ENCODE measurements around the gene PRKCSH. TPM values are rescaled to one million over a fixed set of nuclear protein-coding genes. Genes with fewer than 3 reads are reported as not detected.

PRKCSH gene
- total RNA-seq, 1 donor from 2014 or later, result 327 TPM

- intact Hi-C loops (cut with micrococcal nuclease), result no loop called here
Observed at GRCh38 chr19:11496391-11497163, 61.1 kb downstream of the PRKCSH start.

- intact Hi-C loops (cut with micrococcal nuclease), result no loop called here
Observed at GRCh38 chr19:11499220-11499726, 63.8 kb downstream of the PRKCSH start.

GRCh38 chr19:11499890-11500420 lies 64.5 kb downstream of the PRKCSH start:
- intact Hi-C loops (cut with micrococcal nuclease), result no loop called here

Other genes starting within 250 kb of the PRKCSH start
- gene KANK2, start 238.1 kb upstream of the PRKCSH start, total RNA-seq, result 2.8 and 4.0 TPM in 2 replicates
- not detected in 2 replicates for gene ANGPTL8, start 196.0 kb upstream of the PRKCSH start, total RNA-seq
- gene DOCK6, start 173.1 kb upstream of the PRKCSH start, total RNA-seq, result 0.16 and 0.20 TPM in 2 replicates
- gene TSPAN16, start 139.5 kb upstream of the PRKCSH start, total RNA-seq, result not detected in 2 replicates
- 7.2 and 7.4 TPM in 2 replicates for gene RAB3D, start 96.0 kb upstream of the PRKCSH start, total RNA-seq
- 26.3 and 28.4 TPM in 2 replicates for gene TMEM205, start 89.4 kb upstream of the PRKCSH start, total RNA-seq
- 14.1 and 15.6 TPM in 2 replicates for gene CCDC159, start 89.1 kb upstream of the PRKCSH start, total RNA-seq
- 1.8 and 1.9 TPM in 2 replicates for gene PLPPR2, start 80.2 kb upstream of the PRKCSH start, total RNA-seq
- 2.6 and 3.6 TPM in 2 replicates for gene SWSAP1, start 61.0 kb upstream of the PRKCSH start, total RNA-seq
- gene EPOR, start 51.3 kb upstream of the PRKCSH start, total RNA-seq, result 4.4 TPM in 2 replicates
- gene RGL3, start 16.3 kb upstream of the PRKCSH start, total RNA-seq, result not detected in 2 replicates
- 0.09 TPM in 1 of 2 replicates, not detected in the other for gene ODAD3, start 514 bp upstream of the PRKCSH start, total RNA-seq
- 0.32 TPM in 1 of 2 replicates, not detected in the other for gene ELAVL3, start 45.4 kb downstream of the PRKCSH start, total RNA-seq
- gene ZNF653, start 70.2 kb downstream of the PRKCSH start, total RNA-seq, result 17.4 and 19.6 TPM in 2 replicates
- 28.6 and 28.8 TPM in 2 replicates for gene ECSIT, start 93.5 kb downstream of the PRKCSH start, total RNA-seq
- gene CNN1, start 103.2 kb downstream of the PRKCSH start, total RNA-seq, result not detected in 2 replicates
- gene ELOF1, start 123.6 kb downstream of the PRKCSH start, total RNA-seq, result 57.1 and 58.5 TPM in 2 replicates
- 34.4 and 34.5 TPM in 2 replicates for gene ACP5, start 142.0 kb downstream of the PRKCSH start, total RNA-seq
- gene ZNF627, start 161.8 kb downstream of the PRKCSH start, total RNA-seq, result 4.5 and 5.0 TPM in 2 replicates